ENCODE data around the gene GJD2.

The GJD2 gene

DNA sequence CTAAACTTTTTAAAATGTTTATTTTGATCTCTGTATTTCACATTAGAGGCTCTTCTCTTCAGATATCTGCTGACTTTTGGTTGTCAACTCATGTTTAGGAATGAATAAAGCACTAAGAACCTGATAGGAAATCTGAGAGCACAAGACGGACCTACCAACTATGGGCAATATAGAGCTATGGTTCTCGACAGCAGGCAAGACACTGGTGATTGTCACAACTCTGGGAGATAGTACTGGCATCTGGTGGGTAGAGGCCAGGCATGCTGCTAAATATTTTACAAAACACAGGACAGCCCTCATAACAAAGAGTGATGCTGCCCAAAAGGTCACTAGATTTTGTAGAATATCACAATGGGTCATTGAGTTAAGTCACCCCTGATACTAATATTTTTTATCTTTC lies 17.5 kb upstream of the GJD2 start:
- Histone ChIP-seq H3K9me3 (ENCODE audit: control insufficient read depth, low read length) (peaks cover 3% of the 10 kb centered on the region), H3K9ac (ENCODE audit: low read length) (no peak overlapping the region), H3K4me1 (ENCODE audit: control insufficient read depth, insufficient read depth, low read length) (peaks cover 13% of the 10 kb centered on the region), H3K36me3 (ENCODE audit: control insufficient read depth, insufficient read depth, low read length, severe bottlenecking) (no peaks in the 10 kb centered on the region), H3K4me3 (ENCODE audit: low read length) (no peak overlapping the region), H3K27me3 (replicated peaks; ENCODE audit: control insufficient read depth, insufficient read depth, low read length) (peaks cover 47% of the 10 kb centered on the region)
- DNase-seq (ENCODE audit: low read depth): no peak

DNA sequence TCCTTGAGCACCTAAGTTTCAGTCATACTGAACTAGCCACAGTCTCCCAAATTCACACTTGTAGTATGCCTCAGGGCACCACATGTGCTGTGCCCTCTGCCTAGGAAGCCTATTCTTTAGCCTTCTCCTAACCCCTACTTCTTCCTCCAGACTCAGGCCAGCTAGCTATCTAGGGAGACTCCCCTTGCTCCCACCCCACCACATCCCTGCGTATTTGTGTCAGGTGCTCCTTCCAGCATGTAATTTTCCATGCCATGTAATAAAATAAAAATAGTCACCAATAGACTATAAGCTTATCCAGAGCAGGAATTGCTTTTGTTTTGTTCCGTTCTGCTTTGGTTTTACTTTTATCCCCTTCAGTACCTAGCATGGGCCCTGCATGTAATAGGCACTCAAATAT lies 14.9 kb upstream of the GJD2 start:
- Histone ChIP-seq H3K9me3 (ENCODE audit: control insufficient read depth, low read length) (peaks cover 3% of the 10 kb centered on the region), H3K4me3 (ENCODE audit: low read length) (no peak overlapping the region), H3K36me3 (ENCODE audit: control insufficient read depth, insufficient read depth, low read length, severe bottlenecking) (no peaks in the 10 kb centered on the region), H3K9ac (ENCODE audit: low read length) (no peak overlapping the region), H3K4me1 (ENCODE audit: control insufficient read depth, insufficient read depth, low read length) (peaks cover 13% of the 10 kb centered on the region), H3K27me3 (replicated peaks; ENCODE audit: control insufficient read depth, insufficient read depth, low read length) (peaks cover 36% of the 10 kb centered on the region)
- no peak for DNase-seq (ENCODE audit: low read depth)

DNA sequence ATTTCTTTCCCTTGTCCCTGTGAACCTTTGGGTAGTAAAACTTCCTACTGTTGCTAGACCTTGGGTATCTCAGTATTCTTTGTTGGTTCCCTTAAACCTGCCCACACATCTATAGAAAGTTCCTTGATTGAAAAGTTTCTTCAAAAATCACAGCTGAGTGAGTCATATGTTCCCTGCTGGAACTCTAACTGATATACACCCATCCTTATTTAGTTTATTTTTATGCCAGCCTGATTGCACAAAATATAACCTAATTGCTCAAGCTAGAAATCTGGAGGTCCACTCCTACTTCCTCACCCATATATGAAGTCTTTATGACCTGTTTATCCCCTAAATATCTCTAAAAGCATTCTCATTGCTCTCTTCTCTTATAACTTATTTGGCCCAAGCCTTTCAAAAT lies 13.7 kb upstream of the GJD2 start:
- no peaks in the 10 kb centered on the region for H3K36me3 ChIP-seq (ENCODE audit: control insufficient read depth, insufficient read depth, low read length, severe bottlenecking)
- H3K27me3 ChIP-seq (replicated peaks; ENCODE audit: control insufficient read depth, insufficient read depth, low read length): peaks cover 26% of the 10 kb centered on the region
- H3K4me3 ChIP-seq (ENCODE audit: low read length): peak overlapping the region; percentile 26
- no peak overlapping the region for H3K9ac ChIP-seq (ENCODE audit: low read length)
- peaks cover 13% of the 10 kb centered on the region for H3K4me1 ChIP-seq (ENCODE audit: control insufficient read depth, insufficient read depth, low read length)
- H3K9me3 ChIP-seq (ENCODE audit: control insufficient read depth, low read length): peaks cover 3% of the 10 kb centered on the region
- peak; percentile 38 for DNase-seq (ENCODE audit: low read depth)

DNA sequence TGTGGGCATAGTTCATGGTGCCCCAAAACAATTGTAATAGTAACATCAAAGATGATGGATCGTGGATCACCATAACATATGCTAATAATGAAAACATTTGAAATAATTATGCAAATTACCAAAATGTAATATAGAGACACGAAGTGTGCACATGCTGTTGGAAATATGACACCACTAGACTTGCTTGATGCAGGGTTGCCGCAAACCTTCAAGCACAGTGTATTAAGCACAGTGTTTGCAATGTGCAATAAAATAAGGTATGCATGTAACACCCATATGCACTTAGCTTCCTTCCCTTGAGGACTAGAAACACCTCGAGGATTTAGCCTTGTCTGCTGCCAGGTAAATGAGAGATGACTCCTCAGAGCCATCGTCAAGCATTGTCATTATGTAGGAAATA lies 10.9 kb upstream of the GJD2 start:
- Histone ChIP-seq H3K9ac (ENCODE audit: low read length) (no peak overlapping the region), H3K4me1 (ENCODE audit: control insufficient read depth, insufficient read depth, low read length) (peaks cover 13% of the 10 kb centered on the region), H3K36me3 (ENCODE audit: control insufficient read depth, insufficient read depth, low read length, severe bottlenecking) (no peaks in the 10 kb centered on the region), H3K9me3 (ENCODE audit: control insufficient read depth, low read length) (no peaks in the 10 kb centered on the region), H3K4me3 (ENCODE audit: low read length) (no peak overlapping the region), H3K27me3 (replicated peaks; ENCODE audit: control insufficient read depth, insufficient read depth, low read length) (peaks cover 28% of the 10 kb centered on the region)
- no peak for DNase-seq (ENCODE audit: low read depth)

GRCh38 chr15:34760909-34761308 lies 6.1 kb upstream of the GJD2 start:
- no peaks in the 10 kb centered on the region for H3K4me1 ChIP-seq (ENCODE audit: control insufficient read depth, insufficient read depth, low read length)
- DNase-seq (ENCODE audit: low read depth): no peak

DNA sequence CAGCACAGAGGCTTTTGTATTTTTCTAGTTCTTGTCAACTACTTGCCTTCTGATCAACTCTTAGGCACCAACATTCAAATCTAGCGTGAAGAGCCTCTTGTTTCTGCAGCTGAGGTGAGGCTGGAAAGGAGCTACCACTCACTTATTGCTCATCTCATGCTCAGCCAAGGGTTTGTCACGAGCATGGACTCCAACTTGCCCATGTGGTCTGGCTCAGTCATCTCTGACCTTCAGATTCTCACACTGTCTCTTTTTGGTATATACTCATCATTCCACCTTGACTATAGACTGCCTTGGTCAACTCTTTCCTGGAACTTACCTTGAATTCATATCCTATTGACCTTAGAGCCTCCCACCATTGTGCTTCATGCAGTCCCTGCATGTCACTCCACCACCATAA lies 5.2 kb upstream of the GJD2 start:
- Histone ChIP-seq H3K27me3 (replicated peaks; ENCODE audit: control insufficient read depth, insufficient read depth, low read length) (peaks cover 69% of the 10 kb centered on the region), H3K4me1 (ENCODE audit: control insufficient read depth, insufficient read depth, low read length) (no peaks in the 10 kb centered on the region), H3K9me3 (ENCODE audit: control insufficient read depth, low read length) (no peaks in the 10 kb centered on the region), H3K4me3 (ENCODE audit: low read length) (no peak overlapping the region), H3K9ac (ENCODE audit: low read length) (no peak overlapping the region), H3K36me3 (ENCODE audit: control insufficient read depth, insufficient read depth, low read length, severe bottlenecking) (no peaks in the 10 kb centered on the region)
- no peak for DNase-seq (ENCODE audit: low read depth)

More at GRCh38 chr15:34760909-34761308, 6.1 kb upstream of the GJD2 start:
- Histone ChIP-seq H3K4me3 (ENCODE audit: low read length) (no peak overlapping the region), H3K9me3 (ENCODE audit: control insufficient read depth, low read length) (no peaks in the 10 kb centered on the region), H3K9ac (ENCODE audit: low read length) (no peak overlapping the region), H3K36me3 (ENCODE audit: control insufficient read depth, insufficient read depth, low read length, severe bottlenecking) (no peaks in the 10 kb centered on the region), H3K27me3 (replicated peaks; ENCODE audit: control insufficient read depth, insufficient read depth, low read length) (peaks cover 60% of the 10 kb centered on the region)

- H3K4me1 ChIP-seq (ENCODE audit: control insufficient read depth, insufficient read depth, low read length): no peaks in the 10 kb centered on the region
- H3K9me3 ChIP-seq (ENCODE audit: control insufficient read depth, low read length): no peaks in the 10 kb centered on the region
- no peak overlapping the region for H3K9ac ChIP-seq (ENCODE audit: low read length)
- H3K36me3 ChIP-seq (ENCODE audit: control insufficient read depth, insufficient read depth, low read length, severe bottlenecking): no peaks in the 10 kb centered on the region
- DNase-seq (ENCODE audit: low read depth): no peak
- peaks cover 75% of the 10 kb centered on the region for H3K27me3 ChIP-seq (replicated peaks; ENCODE audit: control insufficient read depth, insufficient read depth, low read length)
- no peak overlapping the region for H3K4me3 ChIP-seq (ENCODE audit: low read length)
Measured at GRCh38 chr15:34759347-34759746, 4.5 kb upstream of the GJD2 start.

- H3K9ac ChIP-seq (ENCODE audit: low read length): no peak overlapping the region
- no peak overlapping the region for H3K4me3 ChIP-seq (ENCODE audit: low read length)
- peaks cover 86% of the 10 kb centered on the region for H3K27me3 ChIP-seq (replicated peaks; ENCODE audit: control insufficient read depth, insufficient read depth, low read length)
- H3K9me3 ChIP-seq (ENCODE audit: control insufficient read depth, low read length): no peaks in the 10 kb centered on the region
- H3K4me1 ChIP-seq (ENCODE audit: control insufficient read depth, insufficient read depth, low read length): no peaks in the 10 kb centered on the region
- H3K36me3 ChIP-seq (ENCODE audit: control insufficient read depth, insufficient read depth, low read length, severe bottlenecking): no peaks in the 10 kb centered on the region
- no peak for DNase-seq (ENCODE audit: low read depth)
Measured at GRCh38 chr15:34757262-34757661, 2.5 kb upstream of the GJD2 start.

GRCh38 chr15:34755419-34755773 lies 598 bp upstream of the GJD2 start:
- no peak overlapping the region for H3K9ac ChIP-seq (ENCODE audit: low read length)
- H3K4me3 ChIP-seq (ENCODE audit: low read length): no peak overlapping the region
- no peaks in the 10 kb centered on the region for H3K36me3 ChIP-seq (ENCODE audit: control insufficient read depth, insufficient read depth, low read length, severe bottlenecking)
- no peaks in the 10 kb centered on the region for H3K4me1 ChIP-seq (ENCODE audit: control insufficient read depth, insufficient read depth, low read length)
- no peaks in the 10 kb centered on the region for H3K9me3 ChIP-seq (ENCODE audit: control insufficient read depth, low read length)
- no peak for DNase-seq (ENCODE audit: low read depth)
- peaks cover 79% of the 10 kb centered on the region for H3K27me3 ChIP-seq (replicated peaks; ENCODE audit: control insufficient read depth, insufficient read depth, low read length)

DNA sequence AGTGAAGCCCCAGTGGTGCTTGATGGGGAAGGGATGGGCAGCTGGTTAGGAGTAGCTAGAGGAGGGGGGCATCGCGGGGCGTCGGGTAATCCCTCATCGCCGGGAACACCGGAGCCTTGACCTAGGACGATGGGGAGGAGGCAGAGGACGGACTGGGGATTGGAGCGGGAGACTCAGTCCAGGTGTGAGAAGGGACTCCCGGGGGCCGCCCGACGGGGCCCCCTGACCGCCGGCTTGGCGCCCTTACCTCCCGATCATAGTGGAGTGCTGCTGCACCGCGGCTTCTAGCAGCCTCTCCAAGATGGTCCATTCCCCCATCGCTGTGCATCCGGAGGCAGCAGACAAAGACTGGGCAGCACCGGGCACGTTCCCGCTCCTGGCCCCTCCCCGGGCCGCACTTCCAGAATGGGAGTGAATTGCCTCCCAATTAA lies 612 bp downstream of the GJD2 start:
- peaks cover 75% of the 10 kb centered on the region for H3K27me3 ChIP-seq (replicated peaks; ENCODE audit: control insufficient read depth, insufficient read depth, low read length)
- H3K9me3 ChIP-seq (ENCODE audit: control insufficient read depth, low read length): no peaks in the 10 kb centered on the region
- H3K36me3 ChIP-seq (ENCODE audit: control insufficient read depth, insufficient read depth, low read length, severe bottlenecking): no peaks in the 10 kb centered on the region
- H3K4me3 ChIP-seq (ENCODE audit: low read length): no peak overlapping the region
- H3K4me1 ChIP-seq (ENCODE audit: control insufficient read depth, insufficient read depth, low read length): no peaks in the 10 kb centered on the region
- no peak overlapping the region for H3K9ac ChIP-seq (ENCODE audit: low read length)
- DNase-seq (ENCODE audit: low read depth): no peak

GRCh38 chr15:34753236-34753894 lies 1.4 kb downstream of the GJD2 start:
- Histone ChIP-seq H3K4me1 (ENCODE audit: control insufficient read depth, insufficient read depth, low read length) (no peaks in the 10 kb centered on the region), H3K4me3 (ENCODE audit: low read length) (no peak overlapping the region), H3K9me3 (ENCODE audit: control insufficient read depth, low read length) (no peaks in the 10 kb centered on the region), H3K27me3 (replicated peaks; ENCODE audit: control insufficient read depth, insufficient read depth, low read length) (peaks cover 73% of the 10 kb centered on the region), H3K36me3 (ENCODE audit: control insufficient read depth, insufficient read depth, low read length, severe bottlenecking) (no peaks in the 10 kb centered on the region), H3K9ac (ENCODE audit: low read length) (no peak overlapping the region)
- DNase-seq (ENCODE audit: low read depth): peak; percentile 69

GRCh38 chr15:34749691-34750090 lies 5.1 kb downstream of the GJD2 start:
- no peaks in the 10 kb centered on the region for H3K4me1 ChIP-seq (ENCODE audit: control insufficient read depth, insufficient read depth, low read length)
- H3K9me3 ChIP-seq (ENCODE audit: control insufficient read depth, low read length): no peaks in the 10 kb centered on the region
- H3K4me3 ChIP-seq (ENCODE audit: low read length): no peak overlapping the region
- H3K27me3 ChIP-seq (replicated peaks; ENCODE audit: control insufficient read depth, insufficient read depth, low read length): peaks cover 68% of the 10 kb centered on the region
- H3K9ac ChIP-seq (ENCODE audit: low read length): no peak overlapping the region
- no peaks in the 10 kb centered on the region for H3K36me3 ChIP-seq (ENCODE audit: control insufficient read depth, insufficient read depth, low read length, severe bottlenecking)
- no peak for DNase-seq (ENCODE audit: low read depth)
